ENCODE data around the gene CRIM1.

DNA sequence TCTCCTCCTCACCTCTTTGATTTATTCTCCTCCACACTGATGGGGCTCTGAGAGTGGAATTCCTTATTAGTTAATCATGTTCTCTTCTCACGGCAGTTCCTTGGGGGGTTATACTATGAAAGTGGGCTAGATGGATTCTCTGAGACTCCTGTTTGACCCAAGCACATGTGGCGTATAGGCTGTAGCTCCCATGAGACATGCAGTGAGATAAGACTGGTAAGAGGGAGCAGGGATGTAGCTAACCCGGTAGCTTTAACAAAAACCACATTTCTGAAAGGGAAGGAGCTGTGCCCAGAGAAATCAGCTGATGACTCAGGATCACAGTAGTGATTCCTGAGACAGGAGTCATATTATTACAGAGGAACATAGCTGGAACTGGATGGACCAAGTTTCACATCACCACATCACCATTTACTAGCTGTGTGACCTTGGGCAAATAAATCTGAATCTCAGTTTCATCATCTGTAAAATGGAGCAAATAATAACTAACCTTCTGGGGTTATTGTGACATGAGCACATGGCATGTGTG lies 82.9 kb downstream of the CRIM1 start:
- TF ChIP-seq, protein P1, sequence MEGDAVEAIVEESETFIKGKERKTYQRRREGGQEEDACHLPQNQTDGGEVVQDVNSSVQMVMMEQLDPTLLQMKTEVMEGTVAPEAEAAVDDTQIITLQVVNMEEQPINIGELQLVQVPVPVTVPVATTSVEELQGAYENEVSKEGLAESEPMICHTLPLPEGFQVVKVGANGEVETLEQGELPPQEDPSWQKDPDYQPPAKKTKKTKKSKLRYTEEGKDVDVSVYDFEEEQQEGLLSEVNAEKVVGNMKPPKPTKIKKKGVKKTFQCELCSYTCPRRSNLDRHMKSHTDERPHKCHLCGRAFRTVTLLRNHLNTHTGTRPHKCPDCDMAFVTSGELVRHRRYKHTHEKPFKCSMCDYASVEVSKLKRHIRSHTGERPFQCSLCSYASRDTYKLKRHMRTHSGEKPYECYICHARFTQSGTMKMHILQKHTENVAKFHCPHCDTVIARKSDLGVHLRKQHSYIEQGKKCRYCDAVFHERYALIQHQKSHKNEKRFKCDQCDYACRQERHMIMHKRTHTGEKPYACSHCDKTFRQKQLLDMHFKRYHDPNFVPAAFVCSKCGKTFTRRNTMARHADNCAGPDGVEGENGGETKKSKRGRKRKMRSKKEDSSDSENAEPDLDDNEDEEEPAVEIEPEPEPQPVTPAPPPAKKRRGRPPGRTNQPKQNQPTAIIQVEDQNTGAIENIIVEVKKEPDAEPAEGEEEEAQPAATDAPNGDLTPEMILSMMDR (conservative IDR thresholded peaks at IDR 0.05; ENCODE audit: low read length) = no peak
- no peak for TF ChIP-seq EZH2phosphoT487 (IDR thresholded peaks at IDR 0.05; ENCODE audit: borderline replicate concordance)

Data from Loucy (cell line).